SU-DHL-6 (cell line): Measurements from ENCODE around the gene HASPIN.

Experiments
- EZH2phosphoT487 ChIP-seq: fragments of 200-600 bp; sonication (generic), shearing (Covaris generic); conservative IDR thresholded peaks from 2 replicates; pipeline ENCODE4 v1.6.1; 2018; ENCODE audit warnings: mild to moderate bottlenecking, antibody characterized with exemption, low read length, moderate library complexity, mixed read lengths
- TF ChIP-seq, protein P1 (sequence below): fragments of 200-600 bp; sonication (generic); IDR thresholded peaks from one replicate; pipeline ENCODE4 v1.5.1; 2017; ENCODE audit warnings: antibody characterized with exemption, mild to moderate bottlenecking, low read length, moderate library complexity; ENCODE audit not compliant: insufficient read depth, poor library complexity, severe bottlenecking

GRCh38 chr17:3730881-3731429 lies 7.3 kb downstream of the HASPIN start:
- no peak for TF ChIP-seq EZH2phosphoT487
- TF ChIP-seq, protein P1, sequence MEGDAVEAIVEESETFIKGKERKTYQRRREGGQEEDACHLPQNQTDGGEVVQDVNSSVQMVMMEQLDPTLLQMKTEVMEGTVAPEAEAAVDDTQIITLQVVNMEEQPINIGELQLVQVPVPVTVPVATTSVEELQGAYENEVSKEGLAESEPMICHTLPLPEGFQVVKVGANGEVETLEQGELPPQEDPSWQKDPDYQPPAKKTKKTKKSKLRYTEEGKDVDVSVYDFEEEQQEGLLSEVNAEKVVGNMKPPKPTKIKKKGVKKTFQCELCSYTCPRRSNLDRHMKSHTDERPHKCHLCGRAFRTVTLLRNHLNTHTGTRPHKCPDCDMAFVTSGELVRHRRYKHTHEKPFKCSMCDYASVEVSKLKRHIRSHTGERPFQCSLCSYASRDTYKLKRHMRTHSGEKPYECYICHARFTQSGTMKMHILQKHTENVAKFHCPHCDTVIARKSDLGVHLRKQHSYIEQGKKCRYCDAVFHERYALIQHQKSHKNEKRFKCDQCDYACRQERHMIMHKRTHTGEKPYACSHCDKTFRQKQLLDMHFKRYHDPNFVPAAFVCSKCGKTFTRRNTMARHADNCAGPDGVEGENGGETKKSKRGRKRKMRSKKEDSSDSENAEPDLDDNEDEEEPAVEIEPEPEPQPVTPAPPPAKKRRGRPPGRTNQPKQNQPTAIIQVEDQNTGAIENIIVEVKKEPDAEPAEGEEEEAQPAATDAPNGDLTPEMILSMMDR: no peak
